Esophagus muscularis mucosa (tissue), 4 donors: ENCODE results near the gene GPAT2. TPM values are rescaled to one million over a fixed set of nuclear protein-coding genes. Genes with fewer than 3 reads are reported as not detected.
"Not testable (repeated sequence)": the region's sequence is repeated elsewhere in the genome, so short reads cannot be mapped to it uniquely, and the experiment has no call there.

Experiments
- DNase-seq: peaks from one replicate; pipeline ENCODE4 v3.0.0-alpha.2; 2017; ENCODE audit errors: extremely low spot score
- H3K27ac ChIP-seq, 4 donors: fragments of 200-600 bp; sonication (generic); replicated peaks in 1 of 4; 1 replicate in 3 of 4; 2 replicates in 1 of 4; pipeline ENCODE4 v1.5.1; 2016 to 2019; ENCODE audit warnings: mild to moderate bottlenecking in 1 of 4
- H3K27me3 ChIP-seq, 4 donors: fragments of 200-600 bp; sonication (generic); one replicate each; pipeline versions ENCODE4 v1.5.1 to v1.6.0; 2016 to 2019
- H3K36me3 ChIP-seq, 4 donors: fragments of 200-600 bp; sonication (generic); one replicate each; pipeline ENCODE4 v1.5.1; 2016 to 2019
- H3K4me1 ChIP-seq, 4 donors: fragments of 200-600 bp; sonication (generic); one replicate each; pipeline ENCODE4 v1.5.1; 2016 to 2019
- H3K4me3 ChIP-seq, 4 donors: fragments of 200-600 bp; sonication (generic); 1 replicate in 2 of 4; 2 replicates in 2 of 4; pipeline ENCODE4 v1.5.1; 2016 to 2019; ENCODE audit warnings: mild to moderate bottlenecking in 4 of 4, moderate library complexity in 1 of 4
- H3K9me3 ChIP-seq, 4 donors: fragments of 200-600 bp; sonication (generic); 1 replicate in 3 of 4; 2 replicates in 1 of 4; pipeline ENCODE4 v1.5.1; 2016 to 2019
- WGBS: methylation state at CpG from one replicate; pipeline ENCODE4 v1.1.5; 2018; 5-methylcytosine and 5-hydroxymethylcytosine counted together
- intact Hi-C: fragments of 100-400 bp; cut with DNase I; formaldehyde crosslinking; loops from one replicate; pipeline ENCODE4 v1.15.1; 2023
- total RNA-seq, 4 donors: library from RNA; depleted of rRNA; stranded (reverse); fragments of >200 nt; gene quantifications; one replicate each; pipeline versions ENCODE4 v1.1.0 to v1.2.1, GENCODE V29; 2016

GPAT2 gene
- total RNA-seq, 4 donors from 2014 or later, result 4.2 to 10.0 (median 8.3) TPM

GRCh38 chr2:96054537-96054936 lies 19.8 kb upstream of the GPAT2 start:
- H3K9me3 ChIP-seq, intact Hi-C loops, H3K27ac ChIP-seq, H3K36me3 ChIP-seq, H3K27me3 ChIP-seq, H3K4me1 ChIP-seq, DNase-seq, H3K4me3 ChIP-seq: not testable (repeated sequence)
- WGBS, result 84% methylated on average over 6 of the region's 7 CpGs

GRCh38 chr2:96053385-96053784 lies 18.7 kb upstream of the GPAT2 start:
- DNase-seq, H3K27ac ChIP-seq, H3K36me3 ChIP-seq, H3K9me3 ChIP-seq, intact Hi-C loops, H3K4me3 ChIP-seq, H3K27me3 ChIP-seq, H3K4me1 ChIP-seq: not testable (repeated sequence)
- WGBS, result 79% methylated on average over 7 of the region's 7 CpGs

GRCh38 chr2:96052632-96053031 lies 17.9 kb upstream of the GPAT2 start:
- H3K27ac ChIP-seq, H3K27me3 ChIP-seq, H3K9me3 ChIP-seq, H3K4me3 ChIP-seq, H3K4me1 ChIP-seq, H3K36me3 ChIP-seq, DNase-seq, intact Hi-C loops: not testable (repeated sequence)
- whole genome bisulfite sequencing, result 95% methylated on average over 3 of the region's 3 CpGs

GRCh38 chr2:96049917-96050262 lies 15.2 kb upstream of the GPAT2 start:
- no CpG with 5 or more reads among the region's 3 CpGs for WGBS

GRCh38 chr2:96049049-96049916 lies 14.6 kb upstream of the GPAT2 start:
- H3K4me3 ChIP-seq, H3K27ac ChIP-seq, H3K9me3 ChIP-seq, intact Hi-C loops, H3K27me3 ChIP-seq, H3K4me1 ChIP-seq, H3K36me3 ChIP-seq, DNase-seq: not testable (repeated sequence)
- WGBS, result 80% methylated on average over 1 of the region's 18 CpGs

More at GRCh38 chr2:96049917-96050262, 15.2 kb upstream of the GPAT2 start:
- H3K4me3 ChIP-seq, H3K4me1 ChIP-seq, H3K36me3 ChIP-seq, H3K27me3 ChIP-seq, DNase-seq, intact Hi-C loops, H3K27ac ChIP-seq, H3K9me3 ChIP-seq: not testable (repeated sequence)

- no CpG with 5 or more reads among the region's 14 CpGs for WGBS
- H3K4me1 ChIP-seq, DNase-seq, H3K9me3 ChIP-seq, H3K36me3 ChIP-seq, H3K27ac ChIP-seq, H3K27me3 ChIP-seq, H3K4me3 ChIP-seq, intact Hi-C loops: not testable (repeated sequence)
Observed at GRCh38 chr2:96035554-96035953, 838 bp upstream of the GPAT2 start.

GRCh38 chr2:96033997-96034396 lies 719 bp downstream of the GPAT2 start:
- H3K4me3 ChIP-seq, H3K4me1 ChIP-seq, H3K27ac ChIP-seq, H3K9me3 ChIP-seq, intact Hi-C loops, DNase-seq, H3K36me3 ChIP-seq, H3K27me3 ChIP-seq: not testable (repeated sequence)
- WGBS, result no CpG with 5 or more reads among the region's 9 CpGs

- WGBS, result no CpG with 5 or more reads among the region's 16 CpGs
- DNase-seq, H3K36me3 ChIP-seq, H3K4me1 ChIP-seq, H3K27ac ChIP-seq, H3K4me3 ChIP-seq, H3K27me3 ChIP-seq, H3K9me3 ChIP-seq: not testable (repeated sequence)
- intact Hi-C loops, result loop anchor here (10.0 kb wide), 1 partner anchor 147 kb away; no protein-coding TSS in a partner anchor
Observed at GRCh38 chr2:96027725-96028325, 6.9 kb downstream of the GPAT2 start.

- WGBS, result 93% methylated on average over 3 of the region's 6 CpGs
- not testable (repeated sequence) for H3K4me3 ChIP-seq, DNase-seq, H3K9me3 ChIP-seq, H3K4me1 ChIP-seq, H3K27me3 ChIP-seq, H3K36me3 ChIP-seq, H3K27ac ChIP-seq
- intact Hi-C loops, result loop anchor here (10.0 kb wide), 1 partner anchor 149 kb away; no protein-coding TSS in a partner anchor
Observed at GRCh38 chr2:96025755-96026154, 9.0 kb downstream of the GPAT2 start.
